GM19035 (cell line): ENCODE results near the gene VRTN.
"Not testable (repeated sequence)": the region's sequence is repeated elsewhere in the genome, so short reads cannot be mapped to it uniquely, and the experiment has no call there.

Source experiments
- ATAC-seq: cut with Tn5 transposase; IDR thresholded peaks from one replicate; pipeline ENCODE4 v1.9.1; 2021; ENCODE audit not compliant: unreplicated experiment

VRTN gene

GRCh38 chr14:74348735-74349463, 628 bp downstream of the VRTN start:
- ATAC-seq: no peak

- no peak for ATAC-seq
These were observed 1.5 kb downstream of the VRTN start for GRCh38 chr14:74349757-74350156.

- ATAC-seq: no peak
These were observed 2.1 kb downstream of the VRTN start for GRCh38 chr14:74350211-74350927.

- no peak for ATAC-seq
These were observed 2.7 kb downstream of the VRTN start for GRCh38 chr14:74350928-74351323.

- no peak for ATAC-seq
These were observed 8.8 kb downstream of the VRTN start for GRCh38 chr14:74356892-74357575.

- no peak for ATAC-seq
These were observed 9.3 kb downstream of the VRTN start for GRCh38 chr14:74357585-74357984.

GRCh38 chr14:74358176-74358829, 10.0 kb downstream of the VRTN start:
- no peak for ATAC-seq

- no peak for ATAC-seq
These were observed 11.9 kb downstream of the VRTN start for GRCh38 chr14:74360163-74360562.

- ATAC-seq: no peak
These were observed 14.2 kb downstream of the VRTN start for GRCh38 chr14:74362361-74362915.

- ATAC-seq: no peak
These were observed 16.1 kb downstream of the VRTN start for GRCh38 chr14:74364271-74364880.

- ATAC-seq: no peak
These were observed 19.8 kb downstream of the VRTN start for GRCh38 chr14:74368026-74368425.

- no peak for ATAC-seq
These were observed 20.2 kb downstream of the VRTN start for GRCh38 chr14:74368441-74368840.

GRCh38 chr14:74377976-74378690, 29.9 kb downstream of the VRTN start:
- no peak for ATAC-seq

- no peak for ATAC-seq
These were observed 31.9 kb downstream of the VRTN start for GRCh38 chr14:74380172-74380571.

- no peak for ATAC-seq
These were observed 32.6 kb downstream of the VRTN start for GRCh38 chr14:74380845-74381244.

GRCh38 chr14:74381571-74381970, 33.3 kb downstream of the VRTN start:
- not testable (repeated sequence) for ATAC-seq

GRCh38 chr14:74382231-74382630, 34.0 kb downstream of the VRTN start:
- no peak for ATAC-seq

GRCh38 chr14:74389980-74390379, 41.7 kb downstream of the VRTN start:
- ATAC-seq: no peak

- not testable (repeated sequence) for ATAC-seq
These were observed 42.2 kb downstream of the VRTN start for GRCh38 chr14:74390505-74390904.

GRCh38 chr14:74391479-74391878, 43.2 kb downstream of the VRTN start:
- ATAC-seq: no peak
